ENCODE data around the gene SNX8.

The SNX8 gene

GRCh38 chr7:2254429-2255144 lies 59.7 kb downstream of the SNX8 start:
- H3K4me2 ChIP-seq: no peak overlapping the region
- TF ChIP-seq CTCF (conservative IDR thresholded peaks at IDR 0.05; ENCODE audit: low read depth, low read length): no peak
- H2AFZ ChIP-seq (ENCODE audit: low read depth): no peak overlapping the region
- no peaks in the 10 kb centered on the region for H3K79me2 ChIP-seq (ENCODE audit: insufficient read depth, low read depth)
- H3K27ac ChIP-seq: no peak overlapping the region
- no peak overlapping the region for H3K9ac ChIP-seq
- no peaks in the 10 kb centered on the region for H3K4me1 ChIP-seq (ENCODE audit: low read depth, poor library complexity, severe bottlenecking)
- no peak overlapping the region for H3K4me3 ChIP-seq (IDR thresholded peaks at IDR 0.05; ENCODE audit: insufficient read depth, low read depth, low read length)
- H3K27me3 ChIP-seq (ENCODE audit: insufficient read depth, low read depth): no peaks in the 10 kb centered on the region
- no peaks in the 10 kb centered on the region for H4K20me1 ChIP-seq (ENCODE audit: insufficient read depth)
- no peaks in the 10 kb centered on the region for H3K36me3 ChIP-seq (ENCODE audit: insufficient read depth)

GRCh38 chr7:2253525-2254244 lies 60.6 kb downstream of the SNX8 start:
- no peaks in the 10 kb centered on the region for H4K20me1 ChIP-seq (ENCODE audit: insufficient read depth)
- no peak overlapping the region for H2AFZ ChIP-seq (ENCODE audit: low read depth)
- H3K9ac ChIP-seq: no peak overlapping the region
- no peak overlapping the region for H3K4me2 ChIP-seq
- no peak overlapping the region for H3K4me3 ChIP-seq (IDR thresholded peaks at IDR 0.05; ENCODE audit: insufficient read depth, low read depth, low read length)
- H3K36me3 ChIP-seq (ENCODE audit: insufficient read depth): no peaks in the 10 kb centered on the region
- no peaks in the 10 kb centered on the region for H3K79me2 ChIP-seq (ENCODE audit: insufficient read depth, low read depth)
- H3K27me3 ChIP-seq (ENCODE audit: insufficient read depth, low read depth): no peaks in the 10 kb centered on the region
- TF ChIP-seq CTCF (conservative IDR thresholded peaks at IDR 0.05; ENCODE audit: low read depth, low read length): no peak
- no peaks in the 10 kb centered on the region for H3K4me1 ChIP-seq (ENCODE audit: low read depth, poor library complexity, severe bottlenecking)
- H3K27ac ChIP-seq: no peak overlapping the region

GRCh38 chr7:2253021-2253420 lies 61.2 kb downstream of the SNX8 start:
- no peak for TF ChIP-seq CTCF (conservative IDR thresholded peaks at IDR 0.05; ENCODE audit: low read depth, low read length)
- no peaks in the 10 kb centered on the region for H3K79me2 ChIP-seq (ENCODE audit: insufficient read depth, low read depth)
- H3K4me1 ChIP-seq (ENCODE audit: low read depth, poor library complexity, severe bottlenecking): no peaks in the 10 kb centered on the region
- H3K4me2 ChIP-seq: no peak overlapping the region
- no peaks in the 10 kb centered on the region for H3K36me3 ChIP-seq (ENCODE audit: insufficient read depth)
- no peaks in the 10 kb centered on the region for H4K20me1 ChIP-seq (ENCODE audit: insufficient read depth)
- no peak overlapping the region for H3K4me3 ChIP-seq (IDR thresholded peaks at IDR 0.05; ENCODE audit: insufficient read depth, low read depth, low read length)
- no peak overlapping the region for H3K9ac ChIP-seq
- H2AFZ ChIP-seq (ENCODE audit: low read depth): no peak overlapping the region
- H3K27ac ChIP-seq: no peak overlapping the region
- H3K27me3 ChIP-seq (ENCODE audit: insufficient read depth, low read depth): no peaks in the 10 kb centered on the region

GRCh38 chr7:2251841-2252771 lies 62.1 kb downstream of the SNX8 start:
- H3K36me3 ChIP-seq (ENCODE audit: insufficient read depth): no peaks in the 10 kb centered on the region
- H3K27ac ChIP-seq: no peak overlapping the region
- no peak overlapping the region for H3K4me3 ChIP-seq (IDR thresholded peaks at IDR 0.05; ENCODE audit: insufficient read depth, low read depth, low read length)
- no peak overlapping the region for H3K4me2 ChIP-seq
- no peak overlapping the region for H3K9ac ChIP-seq
- TF ChIP-seq CTCF (conservative IDR thresholded peaks at IDR 0.05; ENCODE audit: low read depth, low read length): no peak
- H3K27me3 ChIP-seq (ENCODE audit: insufficient read depth, low read depth): no peaks in the 10 kb centered on the region
- H3K4me1 ChIP-seq (ENCODE audit: low read depth, poor library complexity, severe bottlenecking): no peaks in the 10 kb centered on the region
- H3K79me2 ChIP-seq (ENCODE audit: insufficient read depth, low read depth): no peaks in the 10 kb centered on the region
- no peaks in the 10 kb centered on the region for H4K20me1 ChIP-seq (ENCODE audit: insufficient read depth)
- no peak overlapping the region for H2AFZ ChIP-seq (ENCODE audit: low read depth)

Data from KMS-11 (cell line).